HepG2 (cell line): Measurements from ENCODE around the gene FIBP. TPM values are rescaled to one million over a fixed set of nuclear protein-coding genes. Genes with fewer than 3 reads are reported as not detected.

Source experiments
- ATAC-seq: fragments of 200-7000 bp; cut with Tn5 transposase; 3 replicates; pipeline ENCODE4 v1.9.1; 2020; ENCODE audit warnings: mild to moderate bottlenecking, moderate library complexity
- BruUV-seq: library from RNA; stranded (reverse); fragments of 400-500 nt; replicated peaks from 2 replicates; lab custom pipeline; 2021; lab: Mats Ljungman, UMichigan
- CTCF ChIA-PET: fragments of 300-600 bp; formaldehyde crosslinking; extraction: SDS; loops from one replicate; lab custom pipeline; 2021; ENCODE audit warnings: low total read pairs, inconsistent platforms, low intra/inter-chr PET ratio; lab: Yijun Ruan, JAX
- POLR2A ChIA-PET: fragments of 350-600 bp; sonication (Branson Sonifier 250); formaldehyde crosslinking; loops from one replicate; lab custom pipeline; 2020; ENCODE audit warnings: antibody characterized with exemption, inconsistent platforms; lab: Yijun Ruan, JAX
- DNase-seq: peaks from one replicate; pipeline ENCODE4 v3.0.0-alpha.2; 2015; ENCODE audit warnings: low spot score
- FAIRE-seq: peaks from 3 replicates; lab custom pipeline; 2011; peaks lifted over from hg19 to GRCh38; lab: Jason Lieb, UNC
- H2AFZ ChIP-seq: one replicate; pipeline ENCODE4 v1.6.1; 2011; ENCODE audit warnings: low read length, inconsistent platforms
- H3K27ac ChIP-seq: fragments of 300-600 bp; 3 replicates; pipeline ENCODE4 v1.8.0; 2011; ENCODE audit warnings: mixed run types, mild to moderate bottlenecking, mixed read lengths, low read length, inconsistent platforms; ENCODE audit not compliant: insufficient read depth; ENCODE audit errors: extremely low read length
- H3K27me3 ChIP-seq, 2 experiments: fragments of 200-600 bp in 1 of 2; 2 replicates in 1 of 2; 3 replicates in 1 of 2; pipeline versions ENCODE4 v1.6.0 to v1.8.0; 2011; ENCODE audit warnings: low read length in 2 of 2, mild to moderate bottlenecking in 2 of 2, moderate library complexity in 2 of 2, inconsistent platforms in 1 of 2; ENCODE audit not compliant: insufficient read depth in 2 of 2, control insufficient read depth in 1 of 2
- H3K36me3 ChIP-seq, 2 experiments: fragments of 200-600 bp in 1 of 2; replicated peaks in 1 of 2; 2 replicates in 1 of 2; 3 replicates in 1 of 2; pipeline versions ENCODE4 v1.5.1 to v1.8.0; 2011; ENCODE audit warnings: low read length in 2 of 2, inconsistent platforms in 1 of 2; ENCODE audit not compliant: insufficient read depth in 2 of 2, control insufficient read depth in 1 of 2
- H3K4me1 ChIP-seq: 2 replicates; pipeline ENCODE4 v1.5.1; 2012; ENCODE audit warnings: low read length, inconsistent platforms; ENCODE audit not compliant: insufficient read depth
- H3K4me2 ChIP-seq: 2 replicates; pipeline ENCODE4 v1.6.0; 2011; ENCODE audit warnings: low read depth, low read length, inconsistent platforms
- H3K4me3 ChIP-seq, 3 experiments: fragments of 200-600 bp in 1 of 3; sonication (generic), shearing (Covaris generic) in 1 of 3; replicated peaks in 1 of 3; 2 replicates each; pipeline ENCODE4 v1.5.1; 2011 to 2016; ENCODE audit warnings: low read length in 3 of 3, inconsistent platforms in 2 of 3, low read depth in 2 of 3, mild to moderate bottlenecking in 2 of 3, control low read depth in 1 of 3, mixed read lengths in 1 of 3; ENCODE audit not compliant: insufficient read depth in 1 of 3
- H3K79me2 ChIP-seq: one replicate; pipeline ENCODE4 v1.6.1; 2011; ENCODE audit warnings: low read length, inconsistent platforms; ENCODE audit not compliant: insufficient read depth
- H3K9ac ChIP-seq: 2 replicates; pipeline ENCODE4 v1.6.0; 2011; ENCODE audit warnings: mild to moderate bottlenecking, low read depth, low read length, inconsistent platforms; ENCODE audit not compliant: insufficient read depth
- H3K9me3 ChIP-seq: 2 replicates; pipeline ENCODE4 v1.5.1; 2012; ENCODE audit warnings: mild to moderate bottlenecking, low read length
- H4K20me1 ChIP-seq: 2 replicates; pipeline ENCODE4 v1.6.0; 2011; ENCODE audit warnings: inconsistent platforms, mild to moderate bottlenecking, low read length, moderate library complexity; ENCODE audit not compliant: insufficient read depth
- ETV5 ChIP-seq: IDR thresholded peaks from 2 replicates; pipeline ENCODE4 v1.6.1; 2018; ENCODE audit warnings: missing biosample characterization, missing genetic modification reagents, inconsistent platforms, borderline replicate concordance
- HIVEP1 ChIP-seq: sonication (generic); formaldehyde crosslinking; IDR thresholded peaks from 2 replicates; pipeline ENCODE4 v1.4.0; 2020; ENCODE audit warnings: mild to moderate bottlenecking, missing genetic modification reagents
- HMGXB3 ChIP-seq: sonication (generic); formaldehyde crosslinking; IDR thresholded peaks from 2 replicates; pipeline ENCODE4 v1.4.0; 2020; ENCODE audit warnings: missing genetic modification reagents, borderline replicate concordance
- HNF1B ChIP-seq: sonication (generic); formaldehyde crosslinking; IDR thresholded peaks from 2 replicates; pipeline ENCODE4 v1.5.1; 2020; ENCODE audit warnings: mild to moderate bottlenecking, moderate library complexity, missing genetic modification reagents
- KAT7 ChIP-seq: IDR thresholded peaks from 2 replicates; pipeline ENCODE4 v1.6.1; 2018; ENCODE audit warnings: borderline replicate concordance, missing compliant biosample characterization
- KAT8 ChIP-seq: IDR thresholded peaks from 2 replicates; pipeline ENCODE4 v1.6.1; 2016; ENCODE audit warnings: missing genetic modification reagents, missing compliant biosample characterization
- NKX3-1 ChIP-seq: sonication (generic); formaldehyde crosslinking; IDR thresholded peaks from 2 replicates; pipeline ENCODE4 v1.5.0; 2020; ENCODE audit warnings: missing genetic modification reagents
- SAP130 ChIP-seq: IDR thresholded peaks from 2 replicates; pipeline ENCODE4 v1.6.1; 2016; ENCODE audit warnings: low read depth
- SNAI1 ChIP-seq: sonication (generic); formaldehyde crosslinking; IDR thresholded peaks from 2 replicates; pipeline ENCODE4 v1.5.0; 2020; ENCODE audit warnings: mild to moderate bottlenecking, missing genetic modification reagents, borderline replicate concordance
- TGIF2 ChIP-seq: IDR thresholded peaks from 2 replicates; pipeline ENCODE4 v1.6.1; 2016; ENCODE audit warnings: control low read depth, missing compliant biosample characterization
- ZNF34 ChIP-seq: sonication (generic); formaldehyde crosslinking; IDR thresholded peaks from 2 replicates; pipeline ENCODE4 v1.4.0; 2020; ENCODE audit warnings: mild to moderate bottlenecking, missing genetic modification reagents, borderline replicate concordance
- ZNF552 ChIP-seq: sonication (generic); formaldehyde crosslinking; IDR thresholded peaks from 2 replicates; pipeline ENCODE4 v1.9.0; 2022; ENCODE audit warnings: missing genetic modification reagents, mild to moderate bottlenecking, borderline replicate concordance
- ZNF589 ChIP-seq: sonication (generic); formaldehyde crosslinking; conservative IDR thresholded peaks from 2 replicates; pipeline ENCODE4 v1.8.0; 2022; ENCODE audit warnings: mild to moderate bottlenecking, moderate library complexity, missing genetic modification reagents
- ZNF746 ChIP-seq: sonication (generic); formaldehyde crosslinking; IDR thresholded peaks from 2 replicates; pipeline ENCODE4 v1.8.0; 2022; ENCODE audit warnings: mild to moderate bottlenecking, missing genetic modification reagents
- ZNF777 ChIP-seq: sonication (generic); formaldehyde crosslinking; IDR thresholded peaks from 2 replicates; pipeline ENCODE4 v1.4.0; 2020; ENCODE audit warnings: missing genetic modification reagents
- ZNF784 ChIP-seq: sonication (generic); formaldehyde crosslinking; IDR thresholded peaks from 2 replicates; pipeline ENCODE4 v1.5.1; 2020; ENCODE audit warnings: missing genetic modification reagents, mild to moderate bottlenecking, borderline replicate concordance
- ZNF816 ChIP-seq: sonication (generic); formaldehyde crosslinking; IDR thresholded peaks from 2 replicates; pipeline ENCODE4 v1.8.0; 2022; ENCODE audit warnings: missing genetic modification reagents, mild to moderate bottlenecking, borderline replicate concordance
- WGBS: methylation state at CpG from one replicate; pipeline ENCODE4 v1.1.6; 2017; ENCODE audit warnings: low lambda C conversion rate; 5-methylcytosine and 5-hydroxymethylcytosine counted together
- in situ Hi-C: cut with HindIII; loops from 2 replicates; pipeline ENCODE4 v1.10.0; 2017; ENCODE audit warnings: low pct_unique_long_range_greater_than_20kb; ENCODE audit not compliant: extremely low pct_ligation_motif_present
- intact Hi-C: fragments of 100-400 bp; cut with micrococcal nuclease; formaldehyde crosslinking; loops from one replicate; pipeline ENCODE4 v1.10.0; 2022; ENCODE audit not compliant: unreplicated experiment
- polyA plus RNA-seq, 8 experiments: library from polyadenylated mRNA; depleted of rRNA in 3 of 8; stranded (reverse) in 7 of 8; unstranded in 1 of 8; fragments of >200 nt; fragmentation: Illumina TruSeq in 4 of 8; extraction: Trizol in 4 of 8; gene quantifications; 2 replicates each; pipeline versions ENCODE4 v1.2.1 to v1.2.3, GENCODE V29; 2011 to 2016; ENCODE audit warnings: low read depth in 4 of 8, missing spikeins in 1 of 8, mixed read lengths in 1 of 8; ENCODE audit not compliant: insufficient read depth in 1 of 8
- total RNA-seq, 5 experiments: library from RNA; depleted of rRNA; stranded (reverse); fragments of >200 nt; fragmentation: Illumina TruSeq; extraction: Trizol; gene quantifications; 2 replicates each; pipeline ENCODE4 v1.2.3, GENCODE V29; 2016; ENCODE audit warnings: low read depth in 1 of 5

The FIBP gene
- total and polyA plus RNA-seq, 2 of the 13 experiments (the other 11 are each of a cell fraction or from before 2014, with no cell fraction given): 42.9 to 62.1 TPM

- H3K9me3 ChIP-seq: no peaks in the 10 kb centered on the region
- no peak for DNase-seq
- intact Hi-C loops: loop anchor here (2.0 kb wide), 1 partner anchor 29 kb away; the partner anchor contains the start of gene CCDC85B
- ChIA-PET POLR2A (interaction anchor here (1.4 to 2.7 kb wide), 3 partner anchors 9 to 29 kb away, joined by 3 to 8 read pairs (median 4); partner anchors contain the start of gene CCDC85B), CTCF (no interaction called here)
- 10% methylated on average over 9 of the region's 60 CpGs for WGBS
- peak; percentile 24 for ATAC-seq
- peak overlapping the region; percentile 76 to 80 (median 79) for H3K4me3 ChIP-seq
- no peak overlapping the region for H2AFZ ChIP-seq
- peaks cover 11% of the 10 kb centered on the region for H3K79me2 ChIP-seq
- peak overlapping the region; percentile 68 for H3K9ac ChIP-seq
- BruUV-seq: TSS peak; percentile 38
- peaks cover 46% of the 10 kb centered on the region for H3K4me1 ChIP-seq
- no peaks in the 10 kb centered on the region; a peak in 1 of 5 replicates for H3K36me3 ChIP-seq
- peak overlapping the region; percentile 44 for H3K27ac ChIP-seq
- H4K20me1 ChIP-seq: no peaks in the 10 kb centered on the region
- peak overlapping the region; percentile 93 for H3K4me2 ChIP-seq
- H3K27me3 ChIP-seq: no peaks in the 10 kb centered on the region
- no peak for FAIRE-seq
- in situ Hi-C loops: no loop called here
- TF ChIP-seq TGIF2 (peak; percentile 2; the same call in 1 of the 2 replicates), ZNF589 (CRISPR knock-in tag) (0 out of 2 replicates have a peak, but pooled peaks have one; percentile 16), ZNF816 (CRISPR knock-in tag) (no peak), ZNF552 (0 out of 2 replicates have a peak, but pooled peaks have one; percentile 15), ETV5 (CRISPR knock-in tag) (no peak), ZNF777 (peak; percentile 59; the same call in 1 of the 2 replicates), NKX3-1 (CRISPR knock-in tag) (no peak), KAT7 (CRISPR knock-in tag) (0 out of 2 replicates have a peak, but pooled peaks have one; percentile 5), HIVEP1 (CRISPR knock-in tag) (peak; percentile 13; the same call in 1 of the 2 replicates), KAT8 (CRISPR knock-in tag) (no peak), HMGXB3 (CRISPR knock-in tag) (0 out of 2 replicates have a peak, but pooled peaks have one; percentile 4), ZNF784 (CRISPR knock-in tag) (peak; percentile 16; the same call in 1 of the 2 replicates), HNF1B (CRISPR knock-in tag) (0 out of 2 replicates have a peak, but pooled peaks have one; percentile 29), SAP130 (peak; percentile 9), SNAI1 (CRISPR knock-in tag) (0 out of 2 replicates have a peak, but pooled peaks have one; percentile 11), ZNF34 (CRISPR knock-in tag) (no peak), ZNF746 (CRISPR knock-in tag) (no peak)
These were observed 31.5 kb upstream of the FIBP start for GRCh38 chr11:65919573-65920371.
